ENCODE results near the gene CGREF1. TPM values are rescaled to one million over a fixed set of nuclear protein-coding genes. Genes with fewer than 3 reads are reported as not detected.

The CGREF1 gene
- polyA plus RNA-seq, 1 of the 3 experiments (the other 2 are of a cell fraction) = 18.3 TPM

- CTCF ChIA-PET = interaction anchor here (0.9 to 14.6 kb wide), 13 partner anchors 8 to 243 kb away, joined by 3 to 227 read pairs (median 12); partner anchors contain the start of genes AGBL5 and OST4
Observed at GRCh38 chr2:27089111-27089954, 29.6 kb downstream of the CGREF1 start.

GRCh38 chr2:27088634-27089033 is 30.3 kb downstream of the CGREF1 start:
- H3K9me2 ChIP-seq = no peaks in the 10 kb centered on the region
- no peaks in the 10 kb centered on the region for H3K9me3 ChIP-seq
- peaks cover 0 to 15% of the 10 kb centered on the region in 2 experiments for H3K36me3 ChIP-seq (replicated peaks in 1 of 2; ENCODE audit: control insufficient read depth in 1 of 2, insufficient read depth in 2 of 2, low read length in 1 of 2)
- ChIA-PET CTCF (interaction anchor here (0.6 to 14.6 kb wide), 14 partner anchors 9 to 243 kb away, joined by 3 to 227 read pairs (median 15); partner anchors contain the start of genes AGBL5 and OST4), POLR2A (interaction anchor here (1.0 to 2.6 kb wide), 4 partner anchors 10 to 103 kb away, joined by 3 to 18 read pairs (median 7); partner anchors contain the start of genes EMILIN1 and OST4)
- peaks cover 7% of the 10 kb centered on the region for H3F3A ChIP-seq (replicated peaks; ENCODE audit: insufficient read depth)
- H3K4me1 ChIP-seq (ENCODE audit: control insufficient read depth in 1 of 2, insufficient read depth in 2 of 2, low read depth in 1 of 2, low read length in 1 of 2) = peaks cover 6 to 32% of the 10 kb centered on the region in 2 experiments; a peak in 3 of 4 replicates
- H2AFZ ChIP-seq (ENCODE audit: low read depth) = no peak overlapping the region
- H4K20me1 ChIP-seq (ENCODE audit: insufficient read depth) = peaks cover 3% of the 10 kb centered on the region; the same call in 1 of the 2 replicates
- 91% methylated on average over 6 of the region's 6 CpGs for WGBS (ENCODE audit: low lambda C conversion rate)
- DNase-seq = no peak
- no peak overlapping the region for H3K4me3 ChIP-seq (ENCODE audit: low read depth in 2 of 2, low read length in 1 of 2)
- H3K79me2 ChIP-seq (ENCODE audit: insufficient read depth) = no peaks in the 10 kb centered on the region
- H3K4me2 ChIP-seq = no peak overlapping the region
- no peak overlapping the region for H3K9ac ChIP-seq
- no peaks in the 10 kb centered on the region for H3K27me3 ChIP-seq (ENCODE audit: insufficient read depth)
- no peak overlapping the region for H3K27ac ChIP-seq (ENCODE audit: low read depth in 2 of 2, low read length in 1 of 2)
- TF ChIP-seq FOXJ3 (CRISPR knock-in tag; IDR thresholded peaks at IDR 0.05) (no peak), RAD21 (IDR thresholded peaks at IDR 0.05; ENCODE audit: low read length) (no peak), ELF1 (IDR thresholded peaks at IDR 0.05) (no peak), MEF2A (IDR thresholded peaks at IDR 0.05; ENCODE audit: borderline replicate concordance, low read depth) (no peak), FOXM1 (IDR thresholded peaks at IDR 0.05; ENCODE audit: low read depth) (no peak), SMC3 (IDR thresholded peaks at IDR 0.05; ENCODE audit: low read depth, low read length) (no peak), POLR2AphosphoS5 (IDR thresholded peaks at IDR 0.05; ENCODE audit: low read depth, low read length) (no peak), TCF12 (IDR thresholded peaks at IDR 0.05) (no peak), RFX5 (IDR thresholded peaks at IDR 0.05; ENCODE audit: low read length) (no peak), EZH2phosphoT487 (IDR thresholded peaks at IDR 0.05; ENCODE audit: borderline replicate concordance, low read depth) (no peak), FOSL2 (IDR thresholded peaks at IDR 0.05; ENCODE audit: borderline replicate concordance, low read depth) (no peak)
- TF ChIP-seq, protein P1, sequence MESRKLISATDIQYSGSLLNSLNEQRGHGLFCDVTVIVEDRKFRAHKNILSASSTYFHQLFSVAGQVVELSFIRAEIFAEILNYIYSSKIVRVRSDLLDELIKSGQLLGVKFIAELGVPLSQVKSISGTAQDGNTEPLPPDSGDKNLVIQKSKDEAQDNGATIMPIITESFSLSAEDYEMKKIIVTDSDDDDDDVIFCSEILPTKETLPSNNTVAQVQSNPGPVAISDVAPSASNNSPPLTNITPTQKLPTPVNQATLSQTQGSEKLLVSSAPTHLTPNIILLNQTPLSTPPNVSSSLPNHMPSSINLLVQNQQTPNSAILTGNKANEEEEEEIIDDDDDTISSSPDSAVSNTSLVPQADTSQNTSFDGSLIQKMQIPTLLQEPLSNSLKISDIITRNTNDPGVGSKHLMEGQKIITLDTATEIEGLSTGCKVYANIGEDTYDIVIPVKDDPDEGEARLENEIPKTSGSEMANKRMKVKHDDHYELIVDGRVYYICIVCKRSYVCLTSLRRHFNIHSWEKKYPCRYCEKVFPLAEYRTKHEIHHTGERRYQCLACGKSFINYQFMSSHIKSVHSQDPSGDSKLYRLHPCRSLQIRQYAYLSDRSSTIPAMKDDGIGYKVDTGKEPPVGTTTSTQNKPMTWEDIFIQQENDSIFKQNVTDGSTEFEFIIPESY (IDR thresholded peaks at IDR 0.05; ENCODE audit: borderline replicate concordance, low read depth) = no peak

More at GRCh38 chr2:27089111-27089954, 29.6 kb downstream of the CGREF1 start:
- POLR2A ChIA-PET = interaction anchor here (0.7 kb wide), 1 partner anchor 159 kb away, joined by 7 read pairs; no protein-coding TSS in a partner anchor
- no peak for DNase-seq
- Histone ChIP-seq H3F3A (replicated peaks; ENCODE audit: insufficient read depth) (peaks cover 1% of the 10 kb centered on the region), H3K4me2 (no peak overlapping the region), H3K9ac (no peak overlapping the region), H3K27ac (ENCODE audit: low read depth in 2 of 2, low read length in 1 of 2) (no peak overlapping the region), H4K20me1 (ENCODE audit: insufficient read depth) (no peaks in the 10 kb centered on the region; the same call in 1 of the 2 replicates), H3K4me3 (ENCODE audit: low read depth in 2 of 2, low read length in 1 of 2) (no peak overlapping the region), H2AFZ (ENCODE audit: low read depth) (no peak overlapping the region), H3K4me1 (ENCODE audit: control insufficient read depth in 1 of 2, insufficient read depth in 2 of 2, low read depth in 1 of 2, low read length in 1 of 2) (peaks cover 6 to 32% of the 10 kb centered on the region in 2 experiments; a peak in 3 of 4 replicates), H3K27me3 (ENCODE audit: insufficient read depth) (no peaks in the 10 kb centered on the region), H3K9me2 (no peaks in the 10 kb centered on the region), H3K9me3 (no peaks in the 10 kb centered on the region), H3K79me2 (ENCODE audit: insufficient read depth) (no peaks in the 10 kb centered on the region), H3K36me3 (replicated peaks in 1 of 2; ENCODE audit: control insufficient read depth in 1 of 2, insufficient read depth in 2 of 2, low read length in 1 of 2) (peaks cover 0 to 8% of the 10 kb centered on the region in 2 experiments)
- TF ChIP-seq, protein P2, sequence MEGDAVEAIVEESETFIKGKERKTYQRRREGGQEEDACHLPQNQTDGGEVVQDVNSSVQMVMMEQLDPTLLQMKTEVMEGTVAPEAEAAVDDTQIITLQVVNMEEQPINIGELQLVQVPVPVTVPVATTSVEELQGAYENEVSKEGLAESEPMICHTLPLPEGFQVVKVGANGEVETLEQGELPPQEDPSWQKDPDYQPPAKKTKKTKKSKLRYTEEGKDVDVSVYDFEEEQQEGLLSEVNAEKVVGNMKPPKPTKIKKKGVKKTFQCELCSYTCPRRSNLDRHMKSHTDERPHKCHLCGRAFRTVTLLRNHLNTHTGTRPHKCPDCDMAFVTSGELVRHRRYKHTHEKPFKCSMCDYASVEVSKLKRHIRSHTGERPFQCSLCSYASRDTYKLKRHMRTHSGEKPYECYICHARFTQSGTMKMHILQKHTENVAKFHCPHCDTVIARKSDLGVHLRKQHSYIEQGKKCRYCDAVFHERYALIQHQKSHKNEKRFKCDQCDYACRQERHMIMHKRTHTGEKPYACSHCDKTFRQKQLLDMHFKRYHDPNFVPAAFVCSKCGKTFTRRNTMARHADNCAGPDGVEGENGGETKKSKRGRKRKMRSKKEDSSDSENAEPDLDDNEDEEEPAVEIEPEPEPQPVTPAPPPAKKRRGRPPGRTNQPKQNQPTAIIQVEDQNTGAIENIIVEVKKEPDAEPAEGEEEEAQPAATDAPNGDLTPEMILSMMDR (IDR thresholded peaks at IDR 0.05) = no peak
- TF ChIP-seq TCF12 (IDR thresholded peaks at IDR 0.05) = no peak
- no peak for TF ChIP-seq FOSL2 (IDR thresholded peaks at IDR 0.05; ENCODE audit: borderline replicate concordance, low read depth)
- no peak for TF ChIP-seq RFX5 (IDR thresholded peaks at IDR 0.05; ENCODE audit: low read length)
- no peak for TF ChIP-seq FOXM1 (IDR thresholded peaks at IDR 0.05; ENCODE audit: low read depth)
- TF ChIP-seq JUND (IDR thresholded peaks at IDR 0.05) = no peak
- no peak for TF ChIP-seq MXI1 (IDR thresholded peaks at IDR 0.05; ENCODE audit: low read depth, low read length)
- TF ChIP-seq TAF1 (IDR thresholded peaks at IDR 0.05; ENCODE audit: borderline replicate concordance, low read depth, low read length) = no peak
- TF ChIP-seq NRF1 (IDR thresholded peaks at IDR 0.05; ENCODE audit: low read depth, low read length) = no peak
- TF ChIP-seq RXRA (IDR thresholded peaks at IDR 0.05; ENCODE audit: borderline replicate concordance, low read depth) = no peak
- TF ChIP-seq TEAD4 (IDR thresholded peaks at IDR 0.05; ENCODE audit: borderline replicate concordance, insufficient read depth) = no peak
- no peak for TF ChIP-seq USF2 (IDR thresholded peaks at IDR 0.05; ENCODE audit: borderline replicate concordance, low read depth, low read length)
- 87% methylated on average over 12 of the region's 14 CpGs for WGBS (ENCODE audit: low lambda C conversion rate)

All from SK-N-SH (cell line).